ENCODE measurements around the gene MED15.

DNA sequence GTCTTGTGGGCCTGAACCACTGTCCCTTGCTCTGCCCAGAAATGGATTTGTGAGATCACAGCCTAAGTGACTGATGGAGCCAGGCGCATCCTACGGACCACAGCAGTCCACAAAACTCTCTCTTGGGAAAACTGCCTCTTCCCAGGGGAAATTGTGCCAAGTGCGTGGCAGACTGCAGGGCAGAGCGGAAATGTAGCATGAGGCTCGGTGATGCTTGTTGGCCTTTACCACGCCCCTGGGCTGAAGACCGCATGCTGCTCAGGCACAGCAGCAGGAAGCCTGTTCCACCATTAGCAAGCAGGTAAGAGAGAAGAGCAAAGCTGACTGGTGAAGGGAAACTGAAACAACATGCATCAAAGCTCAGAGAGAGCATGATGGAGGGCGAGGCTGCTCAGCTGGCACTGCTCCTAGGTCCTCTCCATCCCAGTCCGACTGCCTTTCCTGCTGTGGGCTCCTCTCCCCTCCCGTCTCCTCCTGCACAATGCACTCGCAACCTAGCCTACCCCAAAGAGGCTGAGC is 43.3 kb upstream of the MED15 start:
- no peak for TF ChIP-seq POLR2A (IDR thresholded peaks at IDR 0.05)
- TF ChIP-seq, protein P1, sequence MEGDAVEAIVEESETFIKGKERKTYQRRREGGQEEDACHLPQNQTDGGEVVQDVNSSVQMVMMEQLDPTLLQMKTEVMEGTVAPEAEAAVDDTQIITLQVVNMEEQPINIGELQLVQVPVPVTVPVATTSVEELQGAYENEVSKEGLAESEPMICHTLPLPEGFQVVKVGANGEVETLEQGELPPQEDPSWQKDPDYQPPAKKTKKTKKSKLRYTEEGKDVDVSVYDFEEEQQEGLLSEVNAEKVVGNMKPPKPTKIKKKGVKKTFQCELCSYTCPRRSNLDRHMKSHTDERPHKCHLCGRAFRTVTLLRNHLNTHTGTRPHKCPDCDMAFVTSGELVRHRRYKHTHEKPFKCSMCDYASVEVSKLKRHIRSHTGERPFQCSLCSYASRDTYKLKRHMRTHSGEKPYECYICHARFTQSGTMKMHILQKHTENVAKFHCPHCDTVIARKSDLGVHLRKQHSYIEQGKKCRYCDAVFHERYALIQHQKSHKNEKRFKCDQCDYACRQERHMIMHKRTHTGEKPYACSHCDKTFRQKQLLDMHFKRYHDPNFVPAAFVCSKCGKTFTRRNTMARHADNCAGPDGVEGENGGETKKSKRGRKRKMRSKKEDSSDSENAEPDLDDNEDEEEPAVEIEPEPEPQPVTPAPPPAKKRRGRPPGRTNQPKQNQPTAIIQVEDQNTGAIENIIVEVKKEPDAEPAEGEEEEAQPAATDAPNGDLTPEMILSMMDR (IDR thresholded peaks at IDR 0.05): no peak
- TF ChIP-seq POLR2AphosphoS5 (IDR thresholded peaks at IDR 0.05): no peak
